Loucy (cell line): Measurements from ENCODE around the gene FAM219B.

ENCODE experiments used
- H2AFZ ChIP-seq: fragments of 200-600 bp; sonication (generic); 2 replicates; pipeline ENCODE4 v1.6.0; 2016; ENCODE audit warnings: antibody characterized with exemption, mild to moderate bottlenecking, low read length, moderate library complexity
- H3F3A ChIP-seq: fragments of 200-600 bp; 2 replicates; pipeline ENCODE4 v1.6.0; 2016; ENCODE audit warnings: antibody characterized with exemption, low read depth, mild to moderate bottlenecking
- H3K27me3 ChIP-seq: fragments of 200-600 bp; sonication (generic); 2 replicates; pipeline ENCODE4 v1.6.1; 2014; ENCODE audit warnings: low read length, mild to moderate bottlenecking; ENCODE audit not compliant: insufficient read depth, poor library complexity, severe bottlenecking
- H3K36me3 ChIP-seq: fragments of 200-600 bp; sonication (generic); 2 replicates; pipeline ENCODE4 v1.6.1; 2016; ENCODE audit warnings: low read length; ENCODE audit not compliant: insufficient read depth
- H3K4me1 ChIP-seq: fragments of 200-600 bp; sonication (generic); 2 replicates; pipeline ENCODE4 v1.5.1; 2014; ENCODE audit warnings: low read length, mild to moderate bottlenecking; ENCODE audit not compliant: insufficient read depth, poor library complexity, severe bottlenecking
- H3K4me2 ChIP-seq: fragments of 200-600 bp; sonication (generic); 2 replicates; pipeline ENCODE4 v1.6.0; 2014; ENCODE audit warnings: antibody characterized with exemption, low read length, low read depth, mild to moderate bottlenecking; ENCODE audit not compliant: poor library complexity, severe bottlenecking
- H3K4me3 ChIP-seq: fragments of 200-600 bp; sonication (generic); 2 replicates; pipeline ENCODE4 v1.5.1; 2014; ENCODE audit warnings: low read length, mild to moderate bottlenecking, mixed read lengths; ENCODE audit not compliant: poor library complexity, severe bottlenecking
- H3K79me2 ChIP-seq: fragments of 200-600 bp; sonication (generic); 2 replicates; pipeline ENCODE4 v1.6.1; 2014; ENCODE audit warnings: low read length; ENCODE audit not compliant: insufficient read depth
- H3K9ac ChIP-seq: fragments of 200-600 bp; sonication (generic); 2 replicates; pipeline ENCODE4 v1.6.0; 2014; ENCODE audit warnings: mild to moderate bottlenecking, low read depth, low read length, moderate library complexity; ENCODE audit not compliant: poor library complexity, severe bottlenecking
- H3K9me2 ChIP-seq: fragments of 200-600 bp; sonication (generic); replicated peaks from 2 replicates; pipeline ENCODE4 v1.6.1; 2016; ENCODE audit warnings: low read depth, low read length, mixed read lengths
- H3K9me3 ChIP-seq: fragments of 200-600 bp; sonication (generic); 2 replicates; pipeline ENCODE4 v1.6.1; 2014; ENCODE audit warnings: mild to moderate bottlenecking, antibody characterized with exemption, low read length, low read depth; ENCODE audit not compliant: insufficient read depth
- H4K20me1 ChIP-seq: fragments of 200-600 bp; sonication (generic); 2 replicates; pipeline ENCODE4 v1.6.0; 2014; ENCODE audit warnings: antibody characterized with exemption, low read length, mild to moderate bottlenecking; ENCODE audit not compliant: insufficient read depth, poor library complexity, severe bottlenecking
- CTCF ChIP-seq: fragments of 200-600 bp; sonication (generic); conservative IDR thresholded peaks from 2 replicates; pipeline ENCODE4 v1.5.1; 2014; ENCODE audit warnings: mild to moderate bottlenecking, antibody characterized with exemption, low read length
- EZH2phosphoT487 ChIP-seq: fragments of 200-600 bp; IDR thresholded peaks from 2 replicates; pipeline ENCODE4 v1.6.1; 2018; ENCODE audit warnings: antibody characterized with exemption, mild to moderate bottlenecking, moderate library complexity, borderline replicate concordance

FAM219B gene

GRCh38 chr15:74901612-74902063 is 5.0 kb downstream of the FAM219B start:
- Histone ChIP-seq H3F3A (no peaks in the 10 kb centered on the region), H3K9me3 (no peaks in the 10 kb centered on the region), H3K4me1 (peaks cover 16% of the 10 kb centered on the region), H3K9me2 (no peaks in the 10 kb centered on the region), H3K4me3 (peak overlapping the region; percentile 34), H4K20me1 (no peaks in the 10 kb centered on the region), H3K9ac (peak overlapping the region; percentile 48), H3K4me2 (peak overlapping the region; percentile 46), H2AFZ (no peak overlapping the region), H3K36me3 (peaks cover 4% of the 10 kb centered on the region; the same call in 1 of the 2 replicates), H3K27me3 (no peaks in the 10 kb centered on the region), H3K79me2 (peaks cover 24% of the 10 kb centered on the region)
- TF ChIP-seq CTCF, result peak; percentile 95
- no peak for TF ChIP-seq EZH2phosphoT487

DNA sequence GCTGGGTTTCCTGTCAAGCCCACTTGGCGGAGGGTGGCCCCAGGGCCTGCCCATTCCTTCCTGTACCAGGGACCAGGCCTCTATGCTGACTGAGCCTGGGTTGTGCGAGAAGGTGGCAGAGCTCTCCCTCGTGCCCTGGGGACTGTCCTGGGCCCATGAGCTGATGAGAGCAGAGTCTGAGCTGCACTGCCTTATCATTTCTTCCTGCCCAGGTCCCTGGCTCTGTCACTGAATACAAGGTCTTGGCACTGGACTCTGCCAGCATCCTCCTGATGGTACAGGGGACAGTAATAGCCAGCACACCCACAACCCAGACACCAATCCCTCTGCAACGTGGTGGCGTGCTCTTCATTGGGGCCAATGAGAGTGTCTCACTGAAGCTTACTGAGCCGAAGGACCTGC is 9.3 kb downstream of the FAM219B start:
- no peak for TF ChIP-seq CTCF
- no peak for TF ChIP-seq EZH2phosphoT487
- Histone ChIP-seq H3K9ac (no peak overlapping the region), H3K9me3 (no peaks in the 10 kb centered on the region), H2AFZ (no peak overlapping the region), H3F3A (no peaks in the 10 kb centered on the region), H3K36me3 (peaks cover 1% of the 10 kb centered on the region; the same call in 1 of the 2 replicates), H3K4me3 (no peak overlapping the region), H3K79me2 (no peaks in the 10 kb centered on the region), H3K4me2 (no peak overlapping the region), H3K4me1 (peaks cover 11% of the 10 kb centered on the region), H3K9me2 (no peaks in the 10 kb centered on the region), H4K20me1 (no peaks in the 10 kb centered on the region), H3K27me3 (no peaks in the 10 kb centered on the region)

- Histone ChIP-seq H3K79me2 (peaks cover 3% of the 10 kb centered on the region; the same call in 1 of the 2 replicates), H3K27me3 (no peaks in the 10 kb centered on the region), H3K9me3 (no peaks in the 10 kb centered on the region), H4K20me1 (no peaks in the 10 kb centered on the region), H3K4me3 (no peak overlapping the region), H3K9ac (no peak overlapping the region), H2AFZ (no peak overlapping the region), H3K4me1 (peaks cover 14% of the 10 kb centered on the region), H3K4me2 (no peak overlapping the region), H3K9me2 (no peaks in the 10 kb centered on the region), H3F3A (no peaks in the 10 kb centered on the region), H3K36me3 (no peaks in the 10 kb centered on the region; the same call in 1 of the 2 replicates)
- TF ChIP-seq EZH2phosphoT487 (no peak), CTCF (no peak)
Measured at GRCh38 chr15:74896316-74896715, 10.3 kb downstream of the FAM219B start.
